HCT116 (cell line): ENCODE data around the gene CCDC148. TPM values are rescaled to one million over a fixed set of nuclear protein-coding genes. Genes with fewer than 3 reads are reported as not detected.

Experiments used
- ATAC-seq: fragments of 200-7000 bp; cut with Tn5 transposase; 2 replicates; pipeline ENCODE4 v1.9.1; 2020; ENCODE audit warnings: mild to moderate bottlenecking, moderate library complexity
- BruUV-seq: library from RNA; stranded (reverse); fragments of 400-500 nt; replicated peaks from 2 replicates; lab custom pipeline; 2021; lab: Mats Ljungman, UMichigan
- CTCF ChIA-PET: fragments of 300-600 bp; sonication (Branson Sonifier 250); formaldehyde crosslinking; loops from one replicate; lab custom pipeline; 2021; ENCODE audit warnings: antibody characterized with exemption; lab: Charles Lee
- POLR2A ChIA-PET: fragments of 300-600, 350-600 bp; sonication (Branson Sonifier 250); formaldehyde crosslinking; loops from one replicate; lab custom pipeline; 2021; ENCODE audit warnings: antibody characterized with exemption; lab: Charles Lee
- RAD21 ChIA-PET, 2 experiments: fragments of 300-600 bp; sonication (Branson Sonifier 250); formaldehyde crosslinking; loops; one replicate each; lab custom pipeline; 2023; ENCODE audit warnings: low total read pairs in 2 of 2; ENCODE audit not compliant: uncharacterized antibody in 2 of 2, unreplicated experiment in 2 of 2, low non-redundant PET in 1 of 2; lab: Charles Lee
- DNase-seq: peaks from one replicate; pipeline ENCODE4 v3.0.0-alpha.2; 2010; ENCODE audit warnings: low read depth, low spot score
- H2AFZ ChIP-seq: fragments of 200-600 bp; shearing (Covaris generic), sonication (generic); 2 replicates; pipeline ENCODE4 v1.6.1; 2017; ENCODE audit warnings: low read depth, mixed run types, mixed read lengths, antibody characterized with exemption, low read length; ENCODE audit not compliant: poor library complexity, severe bottlenecking
- H3K27ac ChIP-seq: 2 replicates; pipeline ENCODE4 v1.5.1; 2012; ENCODE audit warnings: low read depth, low read length
- H3K27me3 ChIP-seq: fragments of 200-600 bp; sonication (generic); 2 replicates; pipeline ENCODE4 v1.6.1; 2016; ENCODE audit warnings: mixed run types, low read length, mixed read lengths; ENCODE audit not compliant: insufficient read depth
- H3K36me3 ChIP-seq, 2 experiments: fragments of 200-500 bp in 1 of 2; fragments of 200-600 bp in 1 of 2; sonication (Bioruptor generic) in 1 of 2; sonication (generic) in 1 of 2; 2 replicates each; pipeline versions ENCODE4 v1.5.1 to v1.6.1; 2014 to 2016; ENCODE audit warnings: low read length in 2 of 2, inconsistent platforms in 1 of 2, mixed read lengths in 1 of 2, mixed run types in 1 of 2; ENCODE audit not compliant: insufficient read depth in 2 of 2, control insufficient read depth in 1 of 2
- H3K4me1 ChIP-seq, 2 experiments: fragments of 200-600 bp in 1 of 2; sonication (generic) in 1 of 2; 2 replicates each; pipeline versions ENCODE4 v1.5.1 to v1.6.1; 2012 to 2017; ENCODE audit warnings: low read length in 2 of 2, inconsistent platforms in 1 of 2, mild to moderate bottlenecking in 1 of 2, mixed read lengths in 1 of 2, mixed run types in 1 of 2, moderate library complexity in 1 of 2; ENCODE audit not compliant: insufficient read depth in 2 of 2, control insufficient read depth in 1 of 2
- H3K4me2 ChIP-seq: fragments of 200-600 bp; sonication (generic); 2 replicates; pipeline ENCODE4 v1.6.1; 2017; ENCODE audit warnings: mixed run types, low read length, mixed read lengths
- H3K4me3 ChIP-seq, 2 experiments: fragments of 200-600 bp in 1 of 2; sonication (generic) in 1 of 2; replicated peaks in 1 of 2; 2 replicates each; pipeline ENCODE4 v1.5.1; 2011 to 2016; ENCODE audit warnings: low read length in 2 of 2, control low read depth in 1 of 2, low read depth in 1 of 2, mild to moderate bottlenecking in 1 of 2, mixed read lengths in 1 of 2, mixed run types in 1 of 2
- H3K79me2 ChIP-seq: fragments of 200-600 bp; sonication (generic); 2 replicates; pipeline ENCODE4 v1.6.1; 2017; ENCODE audit warnings: mild to moderate bottlenecking, mixed run types, low read length, moderate library complexity, mixed read lengths; ENCODE audit not compliant: insufficient read depth
- H3K9ac ChIP-seq: fragments of 200-600 bp; sonication (generic); 2 replicates; pipeline ENCODE4 v1.6.1; 2016; ENCODE audit warnings: low read length, mixed read lengths
- H3K9me2 ChIP-seq: fragments of 200-600 bp; sonication (generic), shearing (Covaris generic); 2 replicates; pipeline ENCODE4 v1.6.1; 2017; ENCODE audit warnings: mixed run types, mild to moderate bottlenecking, moderate library complexity; ENCODE audit not compliant: insufficient read depth
- H3K9me3 ChIP-seq, 2 experiments: fragments of 200-500 bp in 1 of 2; fragments of 200-600 bp in 1 of 2; sonication (Bioruptor generic) in 1 of 2; sonication (generic) in 1 of 2; 2 replicates each; pipeline ENCODE4 v1.6.1; 2014 to 2017; ENCODE audit warnings: low read length in 2 of 2, mixed read lengths in 2 of 2, inconsistent platforms in 1 of 2, low read depth in 1 of 2, mild to moderate bottlenecking in 1 of 2, mixed run types in 1 of 2, moderate library complexity in 1 of 2; ENCODE audit not compliant: control insufficient read depth in 1 of 2, insufficient read depth in 1 of 2
- H4K20me1 ChIP-seq: fragments of 200-600 bp; sonication (generic), shearing (Covaris generic); 2 replicates; pipeline ENCODE4 v1.6.1; 2017; ENCODE audit warnings: mixed run types, mild to moderate bottlenecking, moderate library complexity; ENCODE audit not compliant: insufficient read depth
- CBX3 ChIP-seq: IDR thresholded peaks from 2 replicates; pipeline ENCODE4 v1.6.1; 2012; ENCODE audit warnings: low read depth
- ELF1 ChIP-seq: IDR thresholded peaks from 2 replicates; pipeline ENCODE4 v1.6.1; 2012; ENCODE audit warnings: low read depth, borderline replicate concordance
- EZH2phosphoT487 ChIP-seq: fragments of 200-600 bp; IDR thresholded peaks from 2 replicates; pipeline ENCODE4 v1.6.1; 2018; ENCODE audit warnings: antibody characterized with exemption, borderline replicate concordance
- FOSL1 ChIP-seq: IDR thresholded peaks from 2 replicates; pipeline ENCODE4 v1.6.1; 2012; ENCODE audit warnings: low read depth
- POLR2AphosphoS5 ChIP-seq: IDR thresholded peaks from 2 replicates; pipeline ENCODE4 v1.6.1; 2011; ENCODE audit warnings: mild to moderate bottlenecking, low read depth, low read length, moderate library complexity
- RAD21 ChIP-seq: IDR thresholded peaks from 2 replicates; pipeline ENCODE4 v1.6.1; 2012; ENCODE audit warnings: low read depth, mild to moderate bottlenecking
- SIN3A ChIP-seq: IDR thresholded peaks from 2 replicates; pipeline ENCODE4 v1.6.1; 2012; ENCODE audit warnings: low read depth
- TCF7L2 ChIP-seq: IDR thresholded peaks from 2 replicates; pipeline ENCODE4 v1.7.0; 2011; ENCODE audit warnings: borderline replicate concordance, inconsistent platforms; ENCODE audit not compliant: insufficient read depth, insufficient read length; ENCODE audit errors: extremely low read depth
- YY1 ChIP-seq: IDR thresholded peaks from 2 replicates; pipeline ENCODE4 v1.6.1; 2011; ENCODE audit warnings: low read length, low read depth, moderate library complexity, mild to moderate bottlenecking; ENCODE audit not compliant: insufficient replicate concordance; ENCODE audit errors: extremely low read depth
- ZBTB33 ChIP-seq: IDR thresholded peaks from 2 replicates; pipeline ENCODE4 v1.6.1; 2011; ENCODE audit warnings: mild to moderate bottlenecking, low read length, moderate library complexity; ENCODE audit not compliant: insufficient replicate concordance; ENCODE audit errors: extremely low read depth
- ZFX ChIP-seq: fragments of 450-650 bp; IDR thresholded peaks from 2 replicates; pipeline ENCODE4 v1.6.1; 2017
- intact Hi-C: fragments of 100-400 bp; cut with micrococcal nuclease; formaldehyde crosslinking; loops from 2 replicates; pipeline ENCODE4 v1.10.0; 2022
- total RNA-seq: library from RNA; stranded (reverse); gene quantifications from one replicate; pipeline ENCODE4 v1.2.1, GENCODE V29; 2021; ENCODE audit not compliant: unreplicated experiment
- TF ChIP-seq, protein P1 (sequence below): IDR thresholded peaks from 2 replicates; pipeline ENCODE4 v1.6.1; 2012; ENCODE audit warnings: low read depth
- TF ChIP-seq, protein P2 (sequence below): IDR thresholded peaks from 2 replicates; pipeline ENCODE4 v1.6.1; 2012

The CCDC148 gene
- total RNA-seq, 1 experiment from 2014 or later, result 0.59 TPM

GRCh38 chr2:158184556-158185343 is 271.8 kb downstream of the CCDC148 start (continued):
- TF ChIP-seq, protein P1, sequence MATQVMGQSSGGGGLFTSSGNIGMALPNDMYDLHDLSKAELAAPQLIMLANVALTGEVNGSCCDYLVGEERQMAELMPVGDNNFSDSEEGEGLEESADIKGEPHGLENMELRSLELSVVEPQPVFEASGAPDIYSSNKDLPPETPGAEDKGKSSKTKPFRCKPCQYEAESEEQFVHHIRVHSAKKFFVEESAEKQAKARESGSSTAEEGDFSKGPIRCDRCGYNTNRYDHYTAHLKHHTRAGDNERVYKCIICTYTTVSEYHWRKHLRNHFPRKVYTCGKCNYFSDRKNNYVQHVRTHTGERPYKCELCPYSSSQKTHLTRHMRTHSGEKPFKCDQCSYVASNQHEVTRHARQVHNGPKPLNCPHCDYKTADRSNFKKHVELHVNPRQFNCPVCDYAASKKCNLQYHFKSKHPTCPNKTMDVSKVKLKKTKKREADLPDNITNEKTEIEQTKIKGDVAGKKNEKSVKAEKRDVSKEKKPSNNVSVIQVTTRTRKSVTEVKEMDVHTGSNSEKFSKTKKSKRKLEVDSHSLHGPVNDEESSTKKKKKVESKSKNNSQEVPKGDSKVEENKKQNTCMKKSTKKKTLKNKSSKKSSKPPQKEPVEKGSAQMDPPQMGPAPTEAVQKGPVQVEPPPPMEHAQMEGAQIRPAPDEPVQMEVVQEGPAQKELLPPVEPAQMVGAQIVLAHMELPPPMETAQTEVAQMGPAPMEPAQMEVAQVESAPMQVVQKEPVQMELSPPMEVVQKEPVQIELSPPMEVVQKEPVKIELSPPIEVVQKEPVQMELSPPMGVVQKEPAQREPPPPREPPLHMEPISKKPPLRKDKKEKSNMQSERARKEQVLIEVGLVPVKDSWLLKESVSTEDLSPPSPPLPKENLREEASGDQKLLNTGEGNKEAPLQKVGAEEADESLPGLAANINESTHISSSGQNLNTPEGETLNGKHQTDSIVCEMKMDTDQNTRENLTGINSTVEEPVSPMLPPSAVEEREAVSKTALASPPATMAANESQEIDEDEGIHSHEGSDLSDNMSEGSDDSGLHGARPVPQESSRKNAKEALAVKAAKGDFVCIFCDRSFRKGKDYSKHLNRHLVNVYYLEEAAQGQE, result no peak
- no peak for TF ChIP-seq YY1

- Histone ChIP-seq H4K20me1 (no peaks in the 10 kb centered on the region), H3K36me3 (no peaks in the 10 kb centered on the region), H3K9me2 (no peaks in the 10 kb centered on the region), H3K9ac (no peak overlapping the region), H3K4me2 (no peak overlapping the region), H3K9me3 (no peaks in the 10 kb centered on the region), H3K27ac (no peak overlapping the region), H2AFZ (no peak overlapping the region), H3K79me2 (no peaks in the 10 kb centered on the region), H3K4me1 (no peaks in the 10 kb centered on the region), H3K27me3 (no peaks in the 10 kb centered on the region), H3K4me3 (no peak overlapping the region)
- ATAC-seq (no peak), DNase-seq (no peak)
- intact Hi-C loops, result no loop called here
- RAD21 ChIA-PET, result no interaction called here
- CTCF ChIA-PET, result no interaction called here
- no TSS peak for BruUV-seq
- POLR2A ChIA-PET, result no interaction called here
- TF ChIP-seq CBX3, result no peak
- TF ChIP-seq YY1, result no peak
- no peak for TF ChIP-seq FOSL1
- no peak for TF ChIP-seq POLR2AphosphoS5
- TF ChIP-seq RAD21, result no peak
- TF ChIP-seq TCF7L2, result no peak
- TF ChIP-seq EZH2phosphoT487, result no peak
- no peak for TF ChIP-seq SIN3A
- no peak for TF ChIP-seq ZFX
- no peak for TF ChIP-seq ZBTB33
- TF ChIP-seq, protein P2, sequence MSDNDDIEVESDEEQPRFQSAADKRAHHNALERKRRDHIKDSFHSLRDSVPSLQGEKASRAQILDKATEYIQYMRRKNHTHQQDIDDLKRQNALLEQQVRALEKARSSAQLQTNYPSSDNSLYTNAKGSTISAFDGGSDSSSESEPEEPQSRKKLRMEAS, result no peak
- no peak for TF ChIP-seq ELF1
- TF ChIP-seq, protein P1, result no peak
Measured at GRCh38 chr2:158184001-158184400, 272.6 kb downstream of the CCDC148 start.
